ENCODE results near the gene PRRC2A. TPM values are rescaled to one million over a fixed set of nuclear protein-coding genes. Genes with fewer than 3 reads are reported as not detected.

The PRRC2A gene
- total RNA-seq, 4 donors from 2014 or later, result 42.8 to 84.9 (median 67.7) TPM

GRCh38 chr6:31631681-31632278, 11.3 kb downstream of the PRRC2A start:
- no peak for TF ChIP-seq CTCF (IDR thresholded peaks at IDR 0.05)
- no peak for TF ChIP-seq POLR2A (IDR thresholded peaks at IDR 0.05)
- Histone ChIP-seq H3K4me3 (no peak overlapping the region), H3K4me1 (no peaks in the 10 kb centered on the region), H3K36me3 (peaks cover 80 to 100% (median 84%) of the 10 kb centered on the region in 3 donors), H3K27ac (no peak overlapping the region), H3K9me3 (no peaks in the 10 kb centered on the region), H3K27me3 (no peaks in the 10 kb centered on the region)
- intact Hi-C loops (cut with DNase I), result no loop called here
- DNase-seq, result no peak
- 76 to 88% methylated on average over 6 to 9 of the region's 32 CpGs for WGBS, 2 donors

GRCh38 chr6:31632279-31632946, 11.9 kb downstream of the PRRC2A start:
- Histone ChIP-seq H3K27ac (no peak overlapping the region), H3K9me3 (no peaks in the 10 kb centered on the region), H3K4me3 (no peak overlapping the region), H3K36me3 (peaks cover 73 to 100% (median 86%) of the 10 kb centered on the region in 3 donors), H3K27me3 (no peaks in the 10 kb centered on the region), H3K4me1 (no peaks in the 10 kb centered on the region)
- intact Hi-C loops (cut with DNase I), result no loop called here
- TF ChIP-seq CTCF (IDR thresholded peaks at IDR 0.05) (no peak), POLR2A (IDR thresholded peaks at IDR 0.05) (no peak)
- WGBS, 2 donors, result 82 to 89% methylated on average over 8 to 17 of the region's 26 CpGs
- no peak for DNase-seq

- TF ChIP-seq CTCF (IDR thresholded peaks at IDR 0.05) (no peak), POLR2A (IDR thresholded peaks at IDR 0.05) (no peak)
- DNase-seq, result no peak
- no peaks in the 10 kb centered on the region for H3K4me1 ChIP-seq
- H3K27me3 ChIP-seq, result no peaks in the 10 kb centered on the region
- no peak overlapping the region for H3K4me3 ChIP-seq
- H3K27ac ChIP-seq, result no peak overlapping the region
- no peaks in the 10 kb centered on the region for H3K9me3 ChIP-seq
- intact Hi-C loops (cut with DNase I), result no loop called here
- 71 to 83% methylated on average over 1 of the region's 7 CpGs for WGBS, 2 donors
- H3K36me3 ChIP-seq, result peaks cover 63 to 100% (median 79%) of the 10 kb centered on the region in 3 donors
Observed at GRCh38 chr6:31633447-31633846, 12.9 kb downstream of the PRRC2A start.

- H3K9me3 ChIP-seq, result no peaks in the 10 kb centered on the region
- no peak overlapping the region for H3K27ac ChIP-seq
- WGBS, 2 donors, result 83% methylated on average over 2 of the region's 3 CpGs; no CpG with 5 or more reads in 1 of the 2 donors
- peaks cover 58 to 100% (median 72%) of the 10 kb centered on the region in 3 donors for H3K36me3 ChIP-seq
- H3K4me1 ChIP-seq, result no peaks in the 10 kb centered on the region
- no peak for DNase-seq
- intact Hi-C loops (cut with DNase I), result no loop called here
- no peak overlapping the region for H3K4me3 ChIP-seq
- TF ChIP-seq CTCF (IDR thresholded peaks at IDR 0.05) (no peak), POLR2A (IDR thresholded peaks at IDR 0.05) (no peak)
- H3K27me3 ChIP-seq, result no peaks in the 10 kb centered on the region
Observed at GRCh38 chr6:31634131-31634530, 13.6 kb downstream of the PRRC2A start.

GRCh38 chr6:31634969-31635575, 14.6 kb downstream of the PRRC2A start:
- H3K27ac ChIP-seq, result no peak overlapping the region
- no peak overlapping the region for H3K4me3 ChIP-seq
- TF ChIP-seq POLR2A (IDR thresholded peaks at IDR 0.05), result no peak
- TF ChIP-seq CTCF (IDR thresholded peaks at IDR 0.05), result no peak
- peaks cover 54 to 100% (median 65%) of the 10 kb centered on the region in 3 donors for H3K36me3 ChIP-seq
- 75 to 76% methylated on average over 9 to 10 of the region's 11 CpGs for WGBS, 2 donors
- no peaks in the 10 kb centered on the region for H3K4me1 ChIP-seq
- no peak for DNase-seq
- no peaks in the 10 kb centered on the region for H3K27me3 ChIP-seq
- H3K9me3 ChIP-seq, result no peaks in the 10 kb centered on the region
- intact Hi-C loops (cut with DNase I), result no loop called here
